DND-41 (cell line): ENCODE data around the gene LRRC8D.
A peak's percentile ranks its signal among the peaks of the same experiment; 100 is the strongest.

Experiments
- ATAC-seq: fragments of 200-7000 bp; cut with Tn5 transposase; 3 replicates; pipeline ENCODE4 v1.9.1; 2021; ENCODE audit warnings: low read depth; ENCODE audit not compliant: insufficient read depth
- DNase-seq: peaks from one replicate; pipeline ENCODE4 v3.0.0-alpha.2; 2020
- H2AFZ ChIP-seq: 2 replicates; pipeline ENCODE4 v1.6.0; 2012; ENCODE audit warnings: low read depth, low read length
- H3K27ac ChIP-seq: 2 replicates; pipeline ENCODE4 v1.5.1; 2012; ENCODE audit warnings: low read length, inconsistent platforms
- H3K27me3 ChIP-seq: fragments of 200-600 bp; sonication (generic); 2 replicates; pipeline ENCODE4 v1.6.0; 2012; ENCODE audit warnings: low read length, mild to moderate bottlenecking, inconsistent platforms; ENCODE audit not compliant: insufficient read depth, poor library complexity
- H3K36me3 ChIP-seq: 2 replicates; pipeline ENCODE4 v1.5.1; 2012; ENCODE audit warnings: low read length, inconsistent platforms; ENCODE audit not compliant: insufficient read depth
- H3K4me1 ChIP-seq: 2 replicates; pipeline ENCODE4 v1.5.1; 2012; ENCODE audit warnings: mild to moderate bottlenecking, low read length; ENCODE audit not compliant: insufficient read depth
- H3K4me2 ChIP-seq: 2 replicates; pipeline ENCODE4 v1.6.0; 2012; ENCODE audit warnings: mild to moderate bottlenecking, moderate library complexity, low read length, inconsistent platforms; ENCODE audit not compliant: insufficient read depth
- H3K4me3 ChIP-seq, 2 experiments: fragments of 200-600 bp in 1 of 2; shearing (Covaris generic) in 1 of 2; 2 replicates each; pipeline ENCODE4 v1.5.1; 2012 to 2016; ENCODE audit warnings: inconsistent platforms in 2 of 2, low read length in 2 of 2, mild to moderate bottlenecking in 2 of 2, low read depth in 1 of 2, moderate library complexity in 1 of 2
- H3K79me2 ChIP-seq: 2 replicates; pipeline ENCODE4 v1.6.0; 2012; ENCODE audit warnings: low read length, inconsistent platforms; ENCODE audit not compliant: insufficient read depth
- H3K9ac ChIP-seq: 2 replicates; pipeline ENCODE4 v1.6.0; 2012; ENCODE audit warnings: low read depth, mild to moderate bottlenecking, inconsistent platforms, low read length, moderate library complexity
- H3K9me3 ChIP-seq: 2 replicates; pipeline ENCODE4 v1.5.1; 2012; ENCODE audit warnings: low read length, moderate library complexity, mild to moderate bottlenecking, inconsistent platforms; ENCODE audit not compliant: insufficient read depth, severe bottlenecking
- H4K20me1 ChIP-seq: 2 replicates; pipeline ENCODE4 v1.6.0; 2012; ENCODE audit warnings: low read length; ENCODE audit not compliant: insufficient read depth
- CTCF ChIP-seq: IDR thresholded peaks from 2 replicates; pipeline ENCODE4 v1.5.1; 2012; ENCODE audit warnings: borderline replicate concordance, low read length, moderate library complexity, mild to moderate bottlenecking; ENCODE audit not compliant: poor library complexity, severe bottlenecking; ENCODE audit errors: extremely low read depth
- EZH2 ChIP-seq: IDR thresholded peaks from 3 replicates; pipeline ENCODE4 v1.6.1; 2012; ENCODE audit warnings: borderline replicate concordance, low read depth, mild to moderate bottlenecking, moderate library complexity, low read length, inconsistent platforms; ENCODE audit not compliant: severe bottlenecking

Gene LRRC8D

GRCh38 chr1:89844860-89845259 lies 24.0 kb downstream of the LRRC8D start:
- no peaks in the 10 kb centered on the region for H3K9me3 ChIP-seq
- ATAC-seq (no peak), DNase-seq (no peak)
- peaks cover 27% of the 10 kb centered on the region for H3K36me3 ChIP-seq
- TF ChIP-seq CTCF (no peak), EZH2 (no peak)
- no peaks in the 10 kb centered on the region for H4K20me1 ChIP-seq
- no peaks in the 10 kb centered on the region for H3K27me3 ChIP-seq
- peak overlapping the region in 1 of 2 experiments; percentile 93; a peak in 2 of 4 replicates for H3K4me3 ChIP-seq
- H2AFZ ChIP-seq = 0 out of 2 replicates have a peak overlapping the region, but pooled peaks have one; percentile 26
- H3K9ac ChIP-seq = peak overlapping the region; percentile 91; the same call in 1 of the 2 replicates
- peak overlapping the region; percentile 84 for H3K27ac ChIP-seq
- peak overlapping the region; percentile 74 for H3K4me2 ChIP-seq
- H3K79me2 ChIP-seq = peaks cover 68% of the 10 kb centered on the region
- peaks cover 62% of the 10 kb centered on the region for H3K4me1 ChIP-seq

DNA sequence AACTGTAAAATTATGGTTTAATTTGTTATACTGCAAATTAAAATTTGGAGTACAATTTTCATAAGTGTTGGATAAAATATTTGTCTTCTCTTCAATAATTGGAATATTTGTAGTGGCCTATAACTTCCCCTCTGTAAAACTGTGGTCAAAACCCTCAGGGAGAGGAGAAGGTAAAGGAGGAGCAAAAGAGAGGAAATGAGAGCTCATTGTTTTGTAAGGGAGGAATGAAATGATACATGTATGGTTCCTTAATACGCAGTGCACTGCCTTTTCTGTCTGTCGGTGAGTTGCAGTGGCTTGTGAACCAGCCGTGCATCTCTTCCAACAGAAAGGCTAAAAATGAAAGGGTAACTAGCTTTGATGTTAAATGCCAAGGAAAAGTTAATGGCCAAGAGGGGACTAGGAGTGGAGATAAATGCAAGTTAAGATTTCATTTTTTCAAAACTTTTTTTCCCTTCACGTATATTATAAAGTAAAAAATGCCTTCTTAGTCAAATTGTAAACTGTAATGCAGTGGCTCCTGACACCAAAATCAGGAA lies 26.4 kb downstream of the LRRC8D start:
- H3K4me1 ChIP-seq = peaks cover 48% of the 10 kb centered on the region

DNA sequence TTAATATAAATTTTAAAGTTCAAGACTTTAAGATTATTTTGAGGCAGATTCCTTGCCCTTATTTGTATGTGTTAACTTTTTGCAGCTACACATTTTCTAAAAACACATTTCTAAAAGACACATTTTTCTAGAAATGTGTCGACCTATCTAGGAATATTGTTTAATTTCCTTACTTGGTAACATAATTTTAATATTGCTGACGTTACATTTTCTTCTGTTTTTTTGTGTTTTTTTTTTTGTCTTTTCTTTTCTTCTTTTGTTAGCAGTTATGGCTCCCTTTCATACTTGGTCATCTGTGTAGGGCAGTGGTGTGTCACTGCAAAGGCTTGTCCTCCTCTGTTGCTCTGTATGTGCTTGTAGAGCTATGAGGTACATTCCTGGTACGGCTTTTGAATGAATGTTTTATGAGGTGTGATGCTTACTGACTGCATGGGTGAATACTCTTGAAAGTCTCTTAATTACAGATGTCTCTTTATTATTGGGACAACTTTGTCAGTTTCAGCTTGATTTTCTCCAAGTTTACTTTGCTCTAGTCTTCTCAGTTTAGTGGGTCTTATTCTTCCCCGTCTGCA lies 30.1 kb downstream of the LRRC8D start:
- H4K20me1 ChIP-seq = no peaks in the 10 kb centered on the region
- H2AFZ ChIP-seq = no peak overlapping the region
- H3K27ac ChIP-seq = no peak overlapping the region
- TF ChIP-seq EZH2 (no peak), CTCF (no peak)
- no peak for DNase-seq
- no peaks in the 10 kb centered on the region for H3K9me3 ChIP-seq
- peaks cover 47% of the 10 kb centered on the region for H3K36me3 ChIP-seq
- no peak overlapping the region for H3K4me2 ChIP-seq
- no peak for ATAC-seq
- H3K4me3 ChIP-seq = no peak overlapping the region
- H3K27me3 ChIP-seq = no peaks in the 10 kb centered on the region
- no peak overlapping the region for H3K9ac ChIP-seq
- peaks cover 67% of the 10 kb centered on the region for H3K79me2 ChIP-seq
- peaks cover 25% of the 10 kb centered on the region for H3K4me1 ChIP-seq

More for the DNA sequence above, 26.4 kb downstream of the LRRC8D start:
- H4K20me1 ChIP-seq = no peaks in the 10 kb centered on the region
- H3K9ac ChIP-seq = no peak overlapping the region
- no peak overlapping the region for H3K4me3 ChIP-seq
- DNase-seq = no peak
- H3K36me3 ChIP-seq = peaks cover 38% of the 10 kb centered on the region
- no peaks in the 10 kb centered on the region for H3K9me3 ChIP-seq
- TF ChIP-seq CTCF = no peak
- no peak for TF ChIP-seq EZH2
- peaks cover 80% of the 10 kb centered on the region for H3K79me2 ChIP-seq
- peak overlapping the region; percentile 39; the same call in 1 of the 2 replicates for H3K27ac ChIP-seq
- H3K4me2 ChIP-seq = no peak overlapping the region; the same call in 1 of the 2 replicates
- H3K27me3 ChIP-seq = no peaks in the 10 kb centered on the region
- no peak overlapping the region for H2AFZ ChIP-seq
- ATAC-seq = no peak
